ENCODE data around the gene SLC2A10.
A peak's percentile ranks its signal among the peaks of the same experiment; 100 is the strongest.

GRCh38 chr20:46767127-46767761 is 57.8 kb downstream of the SLC2A10 start:
- TF ChIP-seq, protein P1, sequence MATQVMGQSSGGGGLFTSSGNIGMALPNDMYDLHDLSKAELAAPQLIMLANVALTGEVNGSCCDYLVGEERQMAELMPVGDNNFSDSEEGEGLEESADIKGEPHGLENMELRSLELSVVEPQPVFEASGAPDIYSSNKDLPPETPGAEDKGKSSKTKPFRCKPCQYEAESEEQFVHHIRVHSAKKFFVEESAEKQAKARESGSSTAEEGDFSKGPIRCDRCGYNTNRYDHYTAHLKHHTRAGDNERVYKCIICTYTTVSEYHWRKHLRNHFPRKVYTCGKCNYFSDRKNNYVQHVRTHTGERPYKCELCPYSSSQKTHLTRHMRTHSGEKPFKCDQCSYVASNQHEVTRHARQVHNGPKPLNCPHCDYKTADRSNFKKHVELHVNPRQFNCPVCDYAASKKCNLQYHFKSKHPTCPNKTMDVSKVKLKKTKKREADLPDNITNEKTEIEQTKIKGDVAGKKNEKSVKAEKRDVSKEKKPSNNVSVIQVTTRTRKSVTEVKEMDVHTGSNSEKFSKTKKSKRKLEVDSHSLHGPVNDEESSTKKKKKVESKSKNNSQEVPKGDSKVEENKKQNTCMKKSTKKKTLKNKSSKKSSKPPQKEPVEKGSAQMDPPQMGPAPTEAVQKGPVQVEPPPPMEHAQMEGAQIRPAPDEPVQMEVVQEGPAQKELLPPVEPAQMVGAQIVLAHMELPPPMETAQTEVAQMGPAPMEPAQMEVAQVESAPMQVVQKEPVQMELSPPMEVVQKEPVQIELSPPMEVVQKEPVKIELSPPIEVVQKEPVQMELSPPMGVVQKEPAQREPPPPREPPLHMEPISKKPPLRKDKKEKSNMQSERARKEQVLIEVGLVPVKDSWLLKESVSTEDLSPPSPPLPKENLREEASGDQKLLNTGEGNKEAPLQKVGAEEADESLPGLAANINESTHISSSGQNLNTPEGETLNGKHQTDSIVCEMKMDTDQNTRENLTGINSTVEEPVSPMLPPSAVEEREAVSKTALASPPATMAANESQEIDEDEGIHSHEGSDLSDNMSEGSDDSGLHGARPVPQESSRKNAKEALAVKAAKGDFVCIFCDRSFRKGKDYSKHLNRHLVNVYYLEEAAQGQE (IDR thresholded peaks at IDR 0.05; ENCODE audit: insufficient replicate concordance, low read depth), result no peak
- TF ChIP-seq, protein P2, sequence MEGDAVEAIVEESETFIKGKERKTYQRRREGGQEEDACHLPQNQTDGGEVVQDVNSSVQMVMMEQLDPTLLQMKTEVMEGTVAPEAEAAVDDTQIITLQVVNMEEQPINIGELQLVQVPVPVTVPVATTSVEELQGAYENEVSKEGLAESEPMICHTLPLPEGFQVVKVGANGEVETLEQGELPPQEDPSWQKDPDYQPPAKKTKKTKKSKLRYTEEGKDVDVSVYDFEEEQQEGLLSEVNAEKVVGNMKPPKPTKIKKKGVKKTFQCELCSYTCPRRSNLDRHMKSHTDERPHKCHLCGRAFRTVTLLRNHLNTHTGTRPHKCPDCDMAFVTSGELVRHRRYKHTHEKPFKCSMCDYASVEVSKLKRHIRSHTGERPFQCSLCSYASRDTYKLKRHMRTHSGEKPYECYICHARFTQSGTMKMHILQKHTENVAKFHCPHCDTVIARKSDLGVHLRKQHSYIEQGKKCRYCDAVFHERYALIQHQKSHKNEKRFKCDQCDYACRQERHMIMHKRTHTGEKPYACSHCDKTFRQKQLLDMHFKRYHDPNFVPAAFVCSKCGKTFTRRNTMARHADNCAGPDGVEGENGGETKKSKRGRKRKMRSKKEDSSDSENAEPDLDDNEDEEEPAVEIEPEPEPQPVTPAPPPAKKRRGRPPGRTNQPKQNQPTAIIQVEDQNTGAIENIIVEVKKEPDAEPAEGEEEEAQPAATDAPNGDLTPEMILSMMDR (IDR thresholded peaks at IDR 0.05; ENCODE audit: insufficient read depth, low read length), result peak; percentile 33
